Activated naive CD8-positive, alpha-beta T cell treated with anti-CD3 and anti-CD28 coated beads for 36 hours (primary cell): ENCODE data around the gene TAS2R5. TPM values are rescaled to one million over a fixed set of nuclear protein-coding genes. Genes with fewer than 3 reads are reported as not detected.

Experiments
- DNase-seq: peaks from one replicate; pipeline ENCODE4 v3.0.0; 2021
- H3K27ac Mint-ChIP-seq: one replicate; pipeline ENCODE4 v1.8.0; 2022; ENCODE audit warnings: mild to moderate bottlenecking, moderate library complexity, mixed read lengths
- H3K27me3 Mint-ChIP-seq: one replicate; pipeline ENCODE4 v1.8.0; 2022; ENCODE audit warnings: mild to moderate bottlenecking, mixed read lengths
- H3K36me3 Mint-ChIP-seq: one replicate; pipeline ENCODE4 v1.8.0; 2021; ENCODE audit warnings: mild to moderate bottlenecking, mixed read lengths
- H3K4me1 Mint-ChIP-seq: one replicate; pipeline ENCODE4 v1.8.0; 2021; ENCODE audit warnings: mixed read lengths
- H3K4me3 Mint-ChIP-seq: one replicate; pipeline ENCODE4 v1.8.0; 2022; ENCODE audit warnings: mild to moderate bottlenecking, moderate library complexity, mixed read lengths
- H3K9me3 Mint-ChIP-seq: one replicate; pipeline ENCODE4 v1.8.0; 2022; ENCODE audit warnings: mixed read lengths
- total RNA-seq, 2 experiments: library from RNA; stranded (reverse); gene quantifications; one replicate each; pipeline ENCODE4 v1.2.3, GENCODE V29; 2021

Gene TAS2R5
- total RNA-seq, 2 experiments from 2014 or later = 0.43 to 0.74 TPM

DNA sequence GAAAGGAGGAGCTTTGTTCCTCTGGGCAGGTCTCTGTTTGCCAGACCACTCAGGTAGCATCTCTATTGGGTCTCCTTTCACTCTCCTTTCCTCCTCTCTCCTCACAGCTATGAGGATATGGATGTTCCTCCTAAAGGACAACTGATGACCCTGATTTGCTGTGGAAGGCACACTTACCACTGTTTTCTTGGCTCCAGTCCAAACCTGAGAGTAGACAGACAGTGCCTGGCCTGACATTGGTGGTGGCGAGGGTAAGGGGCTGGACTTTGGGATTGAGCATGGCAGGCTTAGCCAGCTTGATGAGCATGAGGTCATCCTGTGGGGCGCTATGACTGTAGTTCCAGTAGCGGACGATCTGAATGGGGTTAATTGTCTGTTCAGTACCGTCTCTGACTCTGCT is 47.7 kb downstream of the TAS2R5 start:
- no peak overlapping the region for H3K27ac Mint-ChIP-seq
- H3K4me3 Mint-ChIP-seq = no peak overlapping the region
- H3K9me3 Mint-ChIP-seq = no peaks in the 10 kb centered on the region
- H3K4me1 Mint-ChIP-seq = no peaks in the 10 kb centered on the region
- DNase-seq = no peak
- H3K27me3 Mint-ChIP-seq = no peaks in the 10 kb centered on the region
- no peaks in the 10 kb centered on the region for H3K36me3 Mint-ChIP-seq

DNA sequence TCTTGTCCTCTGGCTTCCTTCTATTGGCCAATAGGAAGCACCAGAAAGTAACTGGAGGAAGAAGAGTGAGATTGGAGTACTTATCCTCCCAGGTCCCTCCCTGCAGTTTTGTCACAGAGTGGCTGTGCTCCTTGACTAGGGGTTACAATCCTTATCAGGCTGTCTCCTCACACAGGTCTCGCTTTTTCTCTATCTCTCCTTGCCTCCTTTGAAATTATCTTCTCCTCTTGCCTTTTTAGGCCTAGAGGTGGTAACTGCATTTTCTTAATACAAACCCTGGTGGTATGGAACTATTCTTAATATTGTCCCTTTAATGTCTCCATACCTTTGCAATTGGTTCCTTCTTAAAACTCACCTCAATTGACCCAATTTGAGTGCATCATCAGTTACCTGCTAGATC is 48.6 kb downstream of the TAS2R5 start:
- no peaks in the 10 kb centered on the region for H3K9me3 Mint-ChIP-seq
- H3K27ac Mint-ChIP-seq = no peak overlapping the region
- no peaks in the 10 kb centered on the region for H3K36me3 Mint-ChIP-seq
- no peak for DNase-seq
- no peaks in the 10 kb centered on the region for H3K4me1 Mint-ChIP-seq
- H3K4me3 Mint-ChIP-seq = no peak overlapping the region
- H3K27me3 Mint-ChIP-seq = no peaks in the 10 kb centered on the region

DNA sequence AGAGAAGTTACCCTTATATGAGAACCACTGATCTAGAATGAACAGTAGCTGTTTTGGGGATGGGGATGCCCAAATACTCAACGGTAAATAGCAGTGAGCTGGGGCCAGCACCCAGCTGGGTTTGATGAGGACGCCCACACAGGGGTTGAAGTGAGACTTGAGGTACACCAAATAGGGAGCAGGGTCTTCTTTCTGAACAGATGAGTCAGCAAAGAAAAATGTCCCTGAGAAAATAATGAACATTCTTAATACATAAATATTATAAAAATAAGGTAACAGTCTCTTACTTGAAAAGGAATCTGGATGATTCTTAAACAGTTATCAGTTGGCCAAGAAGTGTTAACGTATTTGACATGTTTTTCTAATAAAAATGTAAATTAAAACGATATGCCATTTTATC is 49.2 kb downstream of the TAS2R5 start:
- H3K9me3 Mint-ChIP-seq = no peaks in the 10 kb centered on the region
- no peaks in the 10 kb centered on the region for H3K36me3 Mint-ChIP-seq
- no peak overlapping the region for H3K27ac Mint-ChIP-seq
- no peak overlapping the region for H3K4me3 Mint-ChIP-seq
- H3K4me1 Mint-ChIP-seq = no peaks in the 10 kb centered on the region
- H3K27me3 Mint-ChIP-seq = no peaks in the 10 kb centered on the region
- DNase-seq = no peak

DNA sequence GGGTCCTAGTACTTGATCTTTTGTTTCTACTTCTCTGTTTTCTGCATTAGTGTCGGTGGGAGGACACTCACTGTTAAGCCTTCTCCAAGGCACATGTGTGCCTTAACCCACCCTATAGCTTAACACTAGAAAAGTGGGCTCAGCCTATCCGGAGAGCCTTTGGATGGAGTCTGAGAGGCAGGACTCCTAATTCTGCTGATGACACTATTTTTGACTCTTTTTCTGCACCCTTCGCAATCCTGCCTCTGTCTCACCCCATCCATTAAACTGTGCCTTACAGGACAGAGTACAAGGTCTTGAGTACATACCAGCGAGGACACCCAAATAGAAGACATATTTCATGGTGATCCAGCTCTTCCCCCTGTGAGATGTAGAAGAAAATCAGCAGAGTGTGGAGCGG is 50.7 kb downstream of the TAS2R5 start:
- no peak overlapping the region for H3K27ac Mint-ChIP-seq
- H3K36me3 Mint-ChIP-seq = no peaks in the 10 kb centered on the region
- no peak for DNase-seq
- no peaks in the 10 kb centered on the region for H3K9me3 Mint-ChIP-seq
- no peaks in the 10 kb centered on the region for H3K27me3 Mint-ChIP-seq
- no peaks in the 10 kb centered on the region for H3K4me1 Mint-ChIP-seq
- no peak overlapping the region for H3K4me3 Mint-ChIP-seq

Other genes starting within 250 kb of the TAS2R5 start
- 10 to 100 TPM; 86.0 to 87.4 TPM for gene AGK, start 238.8 kb upstream of the TAS2R5 start, total RNA-seq
- gene DENND11, start 88.1 kb upstream of the TAS2R5 start, total RNA-seq = 10 to 100 TPM; 29.9 to 32.9 TPM
- not detected for gene WEE2, start 81.9 kb upstream of the TAS2R5 start, total RNA-seq
- gene SSBP1, start 51.9 kb upstream of the TAS2R5 start, total RNA-seq = 100 to 1,000 TPM; 309 to 318 TPM
- gene TAS2R3, start 26.1 kb upstream of the TAS2R5 start, total RNA-seq = under 1 TPM; 0.32 to 0.60 TPM
- under 1 TPM; 0.27 to 0.28 TPM for gene TAS2R4, start 13.5 kb upstream of the TAS2R5 start, total RNA-seq
- gene PRSS37, start 51.3 kb downstream of the TAS2R5 start, total RNA-seq = not detected
- gene OR9A4, start 126.2 kb downstream of the TAS2R5 start, total RNA-seq = not detected
- gene CLEC5A, start 156.8 kb downstream of the TAS2R5 start, total RNA-seq = not detected
- not detected for gene TAS2R38, start 183.6 kb downstream of the TAS2R5 start, total RNA-seq
- under 1 TPM; 0.04 to 0.08 TPM for gene MGAM, start 205.7 kb downstream of the TAS2R5 start, total RNA-seq